GM12878 (cell line): ENCODE results near the gene NOVA1.

ENCODE experiments used
- CTCF ChIP-seq, 3 experiments: IDR thresholded peaks in 2 of 3; conservative IDR thresholded peaks in 1 of 3; 2 replicates each; pipeline ENCODE4 v1.5.1; 2011; ENCODE audit warnings: low read depth in 3 of 3, low read length in 3 of 3, mild to moderate bottlenecking in 3 of 3, control low read depth in 2 of 3, moderate library complexity in 2 of 3, inconsistent platforms in 1 of 3, mixed read lengths in 1 of 3; ENCODE audit not compliant: control insufficient read depth in 2 of 3, insufficient read depth in 1 of 3; ENCODE audit errors: extremely low read depth in 1 of 3
- EGR1 ChIP-seq, 2 experiments: IDR thresholded peaks; 1 replicate in 1 of 2; 2 replicates in 1 of 2; pipeline ENCODE4 v1.6.1; 2011 to 2012; ENCODE audit warnings: low read depth in 2 of 2, low read length in 2 of 2, borderline replicate concordance in 1 of 2, mild to moderate bottlenecking in 1 of 2, moderate library complexity in 1 of 2
- EZH2 ChIP-seq: IDR thresholded peaks from 2 replicates; pipeline ENCODE4 v1.6.1; 2012; ENCODE audit warnings: low read depth, mild to moderate bottlenecking, control low read depth, inconsistent platforms, low read length, borderline replicate concordance; ENCODE audit not compliant: control insufficient read depth
- MAX ChIP-seq: IDR thresholded peaks from 2 replicates; pipeline ENCODE4 v1.6.1; 2012; ENCODE audit warnings: low read depth, low read length, improper control_type of control experiment
- MXI1 ChIP-seq: fragments of 150-350 bp; IDR thresholded peaks from 2 replicates; pipeline ENCODE4 v1.6.1; 2011; ENCODE audit warnings: low read depth, mild to moderate bottlenecking, inconsistent platforms, low read length, improper control_type of control experiment
- POLR2A ChIP-seq: IDR thresholded peaks from 2 replicates; pipeline ENCODE4 v1.6.1; 2011; ENCODE audit warnings: low read depth, mild to moderate bottlenecking, low read length
- POU2F2 ChIP-seq: IDR thresholded peaks from 3 replicates; pipeline ENCODE4 v1.6.1; 2011; ENCODE audit warnings: low read depth, mild to moderate bottlenecking, low read length, borderline replicate concordance
- RCOR1 ChIP-seq: conservative IDR thresholded peaks from 2 replicates; pipeline ENCODE4 v1.6.1; 2012; ENCODE audit warnings: low read depth, low read length, improper control_type of control experiment
- REST ChIP-seq: IDR thresholded peaks from 2 replicates; pipeline ENCODE4 v1.6.1; 2012; ENCODE audit warnings: mild to moderate bottlenecking, low read depth, low read length
- TAF1 ChIP-seq: IDR thresholded peaks from 2 replicates; pipeline ENCODE4 v1.6.1; 2011; ENCODE audit warnings: mild to moderate bottlenecking, low read depth, low read length, borderline replicate concordance
- TCF7 ChIP-seq: IDR thresholded peaks from 2 replicates; pipeline ENCODE4 v1.6.1; 2014; ENCODE audit warnings: antibody characterized with exemption, borderline replicate concordance
- ZNF592 ChIP-seq: fragments of 450-650 bp; IDR thresholded peaks from 2 replicates; pipeline ENCODE4 v1.6.1; 2017; ENCODE audit warnings: mild to moderate bottlenecking, moderate library complexity
- ZNF622 ChIP-seq: fragments of 450-650 bp; IDR thresholded peaks from 2 replicates; pipeline ENCODE4 v1.6.1; 2017; ENCODE audit warnings: mild to moderate bottlenecking, inconsistent platforms

- no peak for TF ChIP-seq ZNF622
- TF ChIP-seq POU2F2 = no peak
- TF ChIP-seq TAF1 = no peak
- TF ChIP-seq POLR2A = no peak
- TF ChIP-seq EGR1 (IDR thresholded peaks at IDR 0.05; ENCODE audit: borderline replicate concordance in 1 of 2, low read depth in 2 of 2, low read length in 2 of 2) = no peak
- TF ChIP-seq CTCF (IDR thresholded peaks at IDR 0.05 in 2 of 3, conservative IDR thresholded peaks at IDR 0.05 in 1 of 3; ENCODE audit: control insufficient read depth in 2 of 3, extremely low read depth in 1 of 3, insufficient read depth in 1 of 3, low read depth in 3 of 3, low read length in 3 of 3) = no peak
- TF ChIP-seq EZH2 = no peak
- TF ChIP-seq MXI1 = no peak
- no peak for TF ChIP-seq MAX
- TF ChIP-seq RCOR1 = no peak
- no peak for TF ChIP-seq TCF7
- TF ChIP-seq REST = no peak
- TF ChIP-seq ZNF592 = no peak
These were observed 170.7 kb downstream of the NOVA1 start for GRCh38 chr14:26427097-26427496.
